Panc1 (cell line): Measurements from ENCODE around the gene RASL11B. TPM values are rescaled to one million over a fixed set of nuclear protein-coding genes. Genes with fewer than 3 reads are reported as not detected.

ENCODE experiments used
- ATAC-seq: fragments of 200-7000 bp; cut with Tn5 transposase; 2 replicates; pipeline ENCODE4 v1.9.1; 2020; ENCODE audit warnings: mild to moderate bottlenecking, moderate library complexity
- BruUV-seq: library from RNA; stranded (reverse); fragments of 400-500 nt; replicated peaks from 2 replicates; lab custom pipeline; 2021; lab: Mats Ljungman, UMichigan
- CTCF ChIA-PET: fragments of 300-600 bp; sonication (Branson Sonifier 250); formaldehyde crosslinking; loops from one replicate; lab custom pipeline; 2022; ENCODE audit warnings: antibody characterized with exemption; lab: Charles Lee
- POLR2A ChIA-PET: fragments of 300-600 bp; sonication (Branson Sonifier 250); formaldehyde crosslinking; loops from one replicate; lab custom pipeline; 2022; ENCODE audit warnings: antibody characterized with exemption; lab: Charles Lee
- DNase-seq: peaks from one replicate; pipeline ENCODE4 v3.0.0-alpha.2; 2010; ENCODE audit warnings: low read depth, low spot score
- H3K27ac ChIP-seq: 2 replicates; pipeline ENCODE4 v1.5.1; 2011; ENCODE audit warnings: mild to moderate bottlenecking, low read length, inconsistent platforms
- H3K27me3 ChIP-seq: fragments of 200-500 bp; sonication (Bioruptor generic); 2 replicates; pipeline ENCODE4 v1.6.0; 2014; ENCODE audit warnings: low read length, inconsistent platforms; ENCODE audit not compliant: control insufficient read depth, insufficient read depth
- H3K36me3 ChIP-seq: fragments of 200-500 bp; sonication (Bioruptor generic); 2 replicates; pipeline ENCODE4 v1.5.1; 2014; ENCODE audit warnings: inconsistent platforms, mild to moderate bottlenecking, low read length, moderate library complexity; ENCODE audit not compliant: control insufficient read depth, insufficient read depth
- H3K4me1 ChIP-seq: 2 replicates; pipeline ENCODE4 v1.5.1; 2011; ENCODE audit warnings: inconsistent platforms, mild to moderate bottlenecking, low read length, moderate library complexity; ENCODE audit not compliant: control insufficient read depth, insufficient read depth
- H3K4me3 ChIP-seq, 2 experiments: 2 replicates each; pipeline ENCODE4 v1.5.1; 2011 to 2012; ENCODE audit warnings: low read depth in 2 of 2, low read length in 2 of 2, mild to moderate bottlenecking in 2 of 2, inconsistent platforms in 1 of 2, moderate library complexity in 1 of 2
- H3K9me3 ChIP-seq: fragments of 200-500 bp; sonication (Bioruptor generic); 2 replicates; pipeline ENCODE4 v1.5.1; 2014; ENCODE audit warnings: low read depth, mild to moderate bottlenecking, inconsistent platforms, low read length, moderate library complexity; ENCODE audit not compliant: control insufficient read depth, insufficient read depth
- POLR2AphosphoS5 ChIP-seq: IDR thresholded peaks from 2 replicates; pipeline ENCODE4 v1.6.1; 2012; ENCODE audit warnings: mild to moderate bottlenecking, low read depth, low read length, moderate library complexity
- SIN3A ChIP-seq: IDR thresholded peaks from 2 replicates; pipeline ENCODE4 v1.6.1; 2012; ENCODE audit warnings: low read depth, mild to moderate bottlenecking, low read length, moderate library complexity, borderline replicate concordance; ENCODE audit not compliant: insufficient read depth
- TCF7L2 ChIP-seq: IDR thresholded peaks from 2 replicates; pipeline ENCODE4 v1.6.1; 2011; ENCODE audit warnings: mild to moderate bottlenecking, low read depth, low read length, inconsistent platforms
- in situ Hi-C: cut with HindIII; loops from 2 replicates; pipeline ENCODE4 v1.10.0; 2016; ENCODE audit warnings: low sequenced_read_pairs, low pct_unique_long_range_greater_than_20kb
- intact Hi-C: fragments of 100-400 bp; cut with micrococcal nuclease; formaldehyde crosslinking; loops from one replicate; pipeline ENCODE4 v1.10.0; 2022; ENCODE audit not compliant: unreplicated experiment
- total RNA-seq: library from RNA; stranded (reverse); gene quantifications from one replicate; pipeline ENCODE4 v1.2.1, GENCODE V29; 2021; ENCODE audit not compliant: unreplicated experiment
- TF ChIP-seq, protein P1 (sequence below), 2 experiments: IDR thresholded peaks; 2 replicates each; pipeline ENCODE4 v1.6.1; 2011 to 2012; ENCODE audit warnings: low read depth in 2 of 2, control low read depth in 1 of 2, low read length in 1 of 2, mild to moderate bottlenecking in 1 of 2, moderate library complexity in 1 of 2; ENCODE audit not compliant: insufficient read depth in 1 of 2
- TF ChIP-seq, protein P2 (sequence below): fragments of 450-650 bp; IDR thresholded peaks from 2 replicates; pipeline ENCODE4 v1.5.1; 2017; ENCODE audit warnings: mild to moderate bottlenecking

The RASL11B gene
- total RNA-seq, 1 experiment from 2014 or later, result 0.21 TPM

DNA sequence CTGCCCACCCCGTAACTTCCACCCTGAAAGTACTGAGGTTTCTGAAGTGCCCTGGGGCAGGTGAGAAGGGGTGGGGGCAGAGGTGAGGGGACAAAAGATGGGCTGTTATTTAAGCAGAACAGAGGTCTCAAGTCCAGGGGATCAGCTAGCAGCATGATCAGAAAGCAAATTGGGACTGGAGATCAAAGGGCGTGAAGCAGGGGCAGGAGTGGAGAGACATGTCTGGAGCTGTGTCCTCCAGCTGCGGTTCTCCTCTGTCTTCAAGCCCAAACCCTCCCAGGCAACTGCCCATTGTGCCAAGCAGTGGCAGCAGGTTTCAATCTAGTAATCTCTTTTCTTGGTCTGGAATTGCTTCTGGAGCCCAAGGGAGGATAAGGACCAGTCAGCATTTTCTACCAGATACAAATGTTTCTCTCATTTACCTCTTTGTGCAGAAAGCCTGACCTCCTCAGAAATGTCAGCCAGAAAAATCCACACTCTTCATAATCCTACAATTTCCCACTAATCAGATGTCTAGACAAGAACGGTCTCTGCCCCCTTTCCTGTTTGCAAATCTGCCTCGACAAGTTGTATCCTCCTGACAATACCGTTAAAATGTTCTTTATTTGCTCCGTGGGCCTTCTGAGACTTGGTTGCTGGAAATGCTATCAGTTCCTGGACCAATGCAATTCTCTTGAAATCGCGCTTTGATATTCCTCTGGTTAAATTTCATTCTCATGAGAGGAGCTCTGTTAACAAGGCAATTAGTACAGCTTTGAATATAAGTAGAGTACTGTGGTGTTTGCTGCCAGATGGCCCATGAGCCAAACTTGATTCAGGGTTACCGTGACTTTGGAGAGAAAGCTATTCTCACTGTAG, 23.2 kb upstream of the RASL11B start:
- TF ChIP-seq TCF7L2 (no peak), POLR2AphosphoS5 (no peak), SIN3A (no peak)
- TF ChIP-seq, protein P1, sequence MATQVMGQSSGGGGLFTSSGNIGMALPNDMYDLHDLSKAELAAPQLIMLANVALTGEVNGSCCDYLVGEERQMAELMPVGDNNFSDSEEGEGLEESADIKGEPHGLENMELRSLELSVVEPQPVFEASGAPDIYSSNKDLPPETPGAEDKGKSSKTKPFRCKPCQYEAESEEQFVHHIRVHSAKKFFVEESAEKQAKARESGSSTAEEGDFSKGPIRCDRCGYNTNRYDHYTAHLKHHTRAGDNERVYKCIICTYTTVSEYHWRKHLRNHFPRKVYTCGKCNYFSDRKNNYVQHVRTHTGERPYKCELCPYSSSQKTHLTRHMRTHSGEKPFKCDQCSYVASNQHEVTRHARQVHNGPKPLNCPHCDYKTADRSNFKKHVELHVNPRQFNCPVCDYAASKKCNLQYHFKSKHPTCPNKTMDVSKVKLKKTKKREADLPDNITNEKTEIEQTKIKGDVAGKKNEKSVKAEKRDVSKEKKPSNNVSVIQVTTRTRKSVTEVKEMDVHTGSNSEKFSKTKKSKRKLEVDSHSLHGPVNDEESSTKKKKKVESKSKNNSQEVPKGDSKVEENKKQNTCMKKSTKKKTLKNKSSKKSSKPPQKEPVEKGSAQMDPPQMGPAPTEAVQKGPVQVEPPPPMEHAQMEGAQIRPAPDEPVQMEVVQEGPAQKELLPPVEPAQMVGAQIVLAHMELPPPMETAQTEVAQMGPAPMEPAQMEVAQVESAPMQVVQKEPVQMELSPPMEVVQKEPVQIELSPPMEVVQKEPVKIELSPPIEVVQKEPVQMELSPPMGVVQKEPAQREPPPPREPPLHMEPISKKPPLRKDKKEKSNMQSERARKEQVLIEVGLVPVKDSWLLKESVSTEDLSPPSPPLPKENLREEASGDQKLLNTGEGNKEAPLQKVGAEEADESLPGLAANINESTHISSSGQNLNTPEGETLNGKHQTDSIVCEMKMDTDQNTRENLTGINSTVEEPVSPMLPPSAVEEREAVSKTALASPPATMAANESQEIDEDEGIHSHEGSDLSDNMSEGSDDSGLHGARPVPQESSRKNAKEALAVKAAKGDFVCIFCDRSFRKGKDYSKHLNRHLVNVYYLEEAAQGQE (IDR thresholded peaks at IDR 0.05; ENCODE audit: insufficient read depth in 1 of 2, low read depth in 2 of 2, low read length in 1 of 2), result no peak
- TF ChIP-seq, protein P2, sequence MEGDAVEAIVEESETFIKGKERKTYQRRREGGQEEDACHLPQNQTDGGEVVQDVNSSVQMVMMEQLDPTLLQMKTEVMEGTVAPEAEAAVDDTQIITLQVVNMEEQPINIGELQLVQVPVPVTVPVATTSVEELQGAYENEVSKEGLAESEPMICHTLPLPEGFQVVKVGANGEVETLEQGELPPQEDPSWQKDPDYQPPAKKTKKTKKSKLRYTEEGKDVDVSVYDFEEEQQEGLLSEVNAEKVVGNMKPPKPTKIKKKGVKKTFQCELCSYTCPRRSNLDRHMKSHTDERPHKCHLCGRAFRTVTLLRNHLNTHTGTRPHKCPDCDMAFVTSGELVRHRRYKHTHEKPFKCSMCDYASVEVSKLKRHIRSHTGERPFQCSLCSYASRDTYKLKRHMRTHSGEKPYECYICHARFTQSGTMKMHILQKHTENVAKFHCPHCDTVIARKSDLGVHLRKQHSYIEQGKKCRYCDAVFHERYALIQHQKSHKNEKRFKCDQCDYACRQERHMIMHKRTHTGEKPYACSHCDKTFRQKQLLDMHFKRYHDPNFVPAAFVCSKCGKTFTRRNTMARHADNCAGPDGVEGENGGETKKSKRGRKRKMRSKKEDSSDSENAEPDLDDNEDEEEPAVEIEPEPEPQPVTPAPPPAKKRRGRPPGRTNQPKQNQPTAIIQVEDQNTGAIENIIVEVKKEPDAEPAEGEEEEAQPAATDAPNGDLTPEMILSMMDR, result no peak
- in situ Hi-C loops, result no loop called here
- intact Hi-C loops, result no loop called here
- Histone ChIP-seq H3K4me3 (no peak overlapping the region), H3K27ac (no peak overlapping the region), H3K36me3 (no peaks in the 10 kb centered on the region), H3K27me3 (no peaks in the 10 kb centered on the region), H3K4me1 (no peaks in the 10 kb centered on the region), H3K9me3 (no peaks in the 10 kb centered on the region)
- ChIA-PET POLR2A (no interaction called here), CTCF (no interaction called here)
- no TSS peak for BruUV-seq
- ATAC-seq (no peak), DNase-seq (no peak)

DNA sequence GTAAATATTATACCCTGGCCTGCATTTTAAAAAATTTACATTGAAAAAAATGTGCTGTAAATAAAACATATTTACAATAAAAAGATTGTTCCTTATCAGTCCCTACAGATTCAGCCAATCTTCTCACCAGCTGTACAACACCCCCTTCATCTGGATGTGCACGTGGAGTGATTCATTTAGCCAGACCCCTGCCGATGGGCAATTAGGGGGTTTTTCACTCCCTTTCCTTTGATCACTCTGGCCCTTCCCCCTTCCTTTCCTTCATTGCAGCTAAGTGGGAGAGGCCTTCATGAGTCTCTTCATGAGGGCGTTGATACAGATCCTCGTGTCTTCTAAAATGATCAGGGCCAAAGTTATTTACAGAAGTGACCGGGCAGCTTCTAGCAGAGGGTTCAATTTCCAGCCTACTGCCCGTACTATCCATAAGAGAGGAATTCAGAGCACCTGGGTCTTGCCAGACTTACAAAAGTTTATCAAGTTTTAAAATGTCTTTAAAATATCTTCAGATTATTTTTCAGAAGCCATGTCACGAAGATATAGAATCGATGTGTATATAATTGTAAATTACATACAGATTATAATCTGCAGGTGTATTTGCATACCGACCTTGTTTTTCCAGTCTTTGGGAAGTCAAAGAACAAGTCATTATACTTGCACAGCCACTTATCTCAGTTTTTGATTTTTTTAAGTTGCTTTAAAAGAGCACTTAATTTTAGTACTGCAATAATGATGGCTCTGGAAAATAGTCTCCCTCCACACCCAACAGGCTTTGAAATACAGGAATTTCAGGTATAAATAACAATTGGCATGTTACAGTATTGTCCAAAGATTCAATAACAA, 21.4 kb upstream of the RASL11B start:
- intact Hi-C loops (no loop called here), in situ Hi-C loops (no loop called here)
- TF ChIP-seq SIN3A (no peak), TCF7L2 (no peak), POLR2AphosphoS5 (no peak)
- TF ChIP-seq, protein P1 (IDR thresholded peaks at IDR 0.05; ENCODE audit: insufficient read depth in 1 of 2, low read depth in 2 of 2, low read length in 1 of 2), result no peak
- TF ChIP-seq, protein P2, result no peak
- ATAC-seq (no peak), DNase-seq (no peak)
- CTCF ChIA-PET, result no interaction called here
- no TSS peak for BruUV-seq
- Histone ChIP-seq H3K27me3 (no peaks in the 10 kb centered on the region), H3K9me3 (no peaks in the 10 kb centered on the region), H3K4me3 (no peak overlapping the region), H3K27ac (no peak overlapping the region), H3K4me1 (no peaks in the 10 kb centered on the region), H3K36me3 (no peaks in the 10 kb centered on the region)
- POLR2A ChIA-PET, result no interaction called here
